ENCODE measurements around the gene SULT1A1.
"Not testable (repeated sequence)": the region's sequence is repeated elsewhere in the genome, so short reads cannot be mapped to it uniquely, and the experiment has no call there.

SULT1A1 gene

GRCh38 chr16:28599377-28600285 is 10.2 kb downstream of the SULT1A1 start:
- H3K4me1 ChIP-seq (ENCODE audit: insufficient read depth, low read length, severe bottlenecking) = peaks cover 19% of the 10 kb centered on the region

GRCh38 chr16:28597692-28598261 is 12.1 kb downstream of the SULT1A1 start:
- no peak overlapping the region for H3K9ac ChIP-seq (ENCODE audit: low read length)

More at GRCh38 chr16:28599377-28600285, 10.2 kb downstream of the SULT1A1 start:
- H3K4me3 ChIP-seq (ENCODE audit: low read depth, low read length, poor library complexity, severe bottlenecking); H2AFZ ChIP-seq (ENCODE audit: low read length); H3K79me2 ChIP-seq (ENCODE audit: insufficient read depth, low read length); H3K9ac ChIP-seq (ENCODE audit: low read length); H3K27me3 ChIP-seq (ENCODE audit: insufficient read depth, low read length); H3F3A ChIP-seq (ENCODE audit: insufficient read depth, low read length); H3K4me2 ChIP-seq (ENCODE audit: low read length); H3K36me3 ChIP-seq (ENCODE audit: insufficient read depth, low read length); H4K20me1 ChIP-seq (ENCODE audit: insufficient read depth, low read length); H3K9me2 ChIP-seq (ENCODE audit: low read depth, low read length); H3K9me3 ChIP-seq (ENCODE audit: low read length); H3K27ac ChIP-seq (ENCODE audit: low read depth, low read length, poor library complexity, severe bottlenecking): not testable (repeated sequence)

GRCh38 chr16:28596840-28597691 is 12.8 kb downstream of the SULT1A1 start, which contains the start of gene SULT1A2:
Gene SULT1A2 (minus strand): TSS chr16:28597050. CDS start chr16:28595930, 1,120 bp downstream.
- Histone ChIP-seq H3K9me2 (ENCODE audit: low read depth, low read length) (no peaks in the 10 kb centered on the region), H3K36me3 (ENCODE audit: insufficient read depth, low read length) (no peaks in the 10 kb centered on the region), H3K79me2 (ENCODE audit: insufficient read depth, low read length) (no peaks in the 10 kb centered on the region), H3K4me3 (ENCODE audit: low read depth, low read length, poor library complexity, severe bottlenecking) (no peak within 1 kb of the TSS), H3K27me3 (ENCODE audit: insufficient read depth, low read length) (no peaks in the 10 kb centered on the region), H3K27ac (ENCODE audit: low read depth, low read length, poor library complexity, severe bottlenecking) (no peak within 1 kb of the TSS), H3K9me3 (ENCODE audit: low read length) (no peaks in the 10 kb centered on the region), H2AFZ (ENCODE audit: low read length) (no peak within 1 kb of the TSS), H4K20me1 (ENCODE audit: insufficient read depth, low read length) (no peaks in the 10 kb centered on the region), H3K9ac (ENCODE audit: low read length) (no peak within 1 kb of the TSS), H3F3A (ENCODE audit: insufficient read depth, low read length) (no peaks in the 10 kb centered on the region), H3K4me2 (ENCODE audit: low read length) (peak within 1 kb of the TSS; percentile 33; the same call in 1 of the 2 replicates), H3K4me1 (ENCODE audit: insufficient read depth, low read length, severe bottlenecking) (peaks cover 15% of the 10 kb centered on the region)
- TF ChIP-seq CTCF (IDR thresholded peaks at IDR 0.05; ENCODE audit: low read length) = no peak
- no peak for TF ChIP-seq EZH2 (IDR thresholded peaks at IDR 0.05; ENCODE audit: borderline replicate concordance, low read length)

More at GRCh38 chr16:28597692-28598261, 12.1 kb downstream of the SULT1A1 start:
- Histone ChIP-seq H3K27ac (ENCODE audit: low read depth, low read length, poor library complexity, severe bottlenecking) (no peak overlapping the region), H3K4me2 (ENCODE audit: low read length) (peak overlapping the region; percentile 33), H3K27me3 (ENCODE audit: insufficient read depth, low read length) (no peaks in the 10 kb centered on the region), H3K36me3 (ENCODE audit: insufficient read depth, low read length) (no peaks in the 10 kb centered on the region), H3K4me1 (ENCODE audit: insufficient read depth, low read length, severe bottlenecking) (peaks cover 19% of the 10 kb centered on the region), H3K9me3 (ENCODE audit: low read length) (no peaks in the 10 kb centered on the region), H3K4me3 (ENCODE audit: low read depth, low read length, poor library complexity, severe bottlenecking) (no peak overlapping the region), H2AFZ (ENCODE audit: low read length) (no peak overlapping the region), H3K9me2 (ENCODE audit: low read depth, low read length) (no peaks in the 10 kb centered on the region), H4K20me1 (ENCODE audit: insufficient read depth, low read length) (no peaks in the 10 kb centered on the region), H3K79me2 (ENCODE audit: insufficient read depth, low read length) (no peaks in the 10 kb centered on the region), H3F3A (ENCODE audit: insufficient read depth, low read length) (no peaks in the 10 kb centered on the region)
- TF ChIP-seq CTCF (IDR thresholded peaks at IDR 0.05; ENCODE audit: low read length) (peak; percentile 57), EZH2 (IDR thresholded peaks at IDR 0.05; ENCODE audit: borderline replicate concordance, low read length) (no peak)
